ENCODE results near the gene ZBTB20.

- no peak for TF ChIP-seq CTCF (IDR thresholded peaks at IDR 0.05)
- TF ChIP-seq POLR2A (IDR thresholded peaks at IDR 0.05) = no peak
- no peak for TF ChIP-seq EP300 (IDR thresholded peaks at IDR 0.05)
Observed at GRCh38 chr3:114393367-114394072, 753.6 kb downstream of the ZBTB20 start.
